NCI-H345 treated with DMSO at 0.1 percent for 48 hours (cell line): ENCODE data around the gene BORCS5.
"Not testable (repeated sequence)": the region's sequence is repeated elsewhere in the genome, so short reads cannot be mapped to it uniquely, and the experiment has no call there.

Source experiments
- DNase-seq: peaks from one replicate; lab custom pipeline; 2025; ENCODE audit not compliant: unreplicated experiment; lab: John Stamatoyannopoulos, UW

BORCS5 gene

GRCh38 chr12:12392413-12392812 lies 35.5 kb downstream of the BORCS5 start:
- DNase-seq, result no peak

DNA sequence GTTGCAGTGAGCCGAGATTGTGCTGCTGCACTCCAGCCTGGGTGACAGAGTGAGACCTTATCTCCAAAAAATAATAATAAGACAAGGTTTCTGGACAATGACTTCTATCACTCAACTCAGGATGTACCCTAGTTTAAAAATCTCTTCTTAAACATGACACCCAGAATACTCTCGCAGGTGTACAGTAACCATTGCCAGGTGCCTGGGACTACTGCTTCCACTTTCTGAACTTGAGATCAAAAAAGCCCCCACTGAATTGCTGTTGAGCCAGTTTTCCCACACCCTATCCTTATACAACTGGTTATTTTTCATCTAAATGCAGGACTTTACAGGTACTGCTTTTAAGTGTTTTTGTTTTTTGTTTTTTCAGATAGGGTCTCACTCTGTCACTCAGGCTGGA lies 36.3 kb downstream of the BORCS5 start:
- DNase-seq, result no peak

DNA sequence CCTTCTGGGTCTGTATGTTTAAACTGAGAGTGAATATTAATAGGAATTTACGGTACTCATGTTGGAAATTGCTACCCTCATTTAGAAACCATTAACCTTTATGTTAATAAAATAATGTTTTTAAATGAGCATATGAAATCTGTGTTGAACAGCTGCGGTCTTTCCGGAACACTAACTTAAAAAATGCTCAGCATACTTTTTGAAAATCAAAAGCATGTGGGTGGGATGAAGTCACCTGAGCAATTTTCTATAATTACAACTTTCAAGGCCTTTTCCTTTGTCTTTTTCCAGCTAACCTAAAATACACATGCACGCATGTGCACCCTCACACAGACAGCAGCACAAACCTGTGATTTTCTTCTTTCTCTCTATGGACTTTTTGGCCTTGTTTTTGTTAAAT lies 39.8 kb downstream of the BORCS5 start:
- no peak for DNase-seq

DNA sequence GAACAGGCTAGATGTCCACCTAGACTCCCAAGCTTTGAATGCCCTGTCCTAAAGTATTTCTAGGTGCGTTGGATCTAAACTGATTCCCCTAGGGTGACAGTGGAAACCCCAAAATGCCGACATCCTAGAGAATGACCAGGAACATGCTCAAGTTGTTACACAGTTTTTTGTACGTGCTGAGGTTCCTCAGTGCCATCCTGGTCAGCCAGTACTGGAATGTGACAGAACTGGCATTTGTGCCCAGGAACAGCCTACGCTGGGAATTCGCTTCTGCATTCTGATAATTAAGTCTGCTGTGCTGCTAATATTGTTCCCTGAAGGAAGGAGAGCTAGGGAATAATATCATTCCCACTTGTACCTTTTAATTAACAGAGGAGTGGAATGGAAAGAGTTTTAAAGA lies 40.3 kb downstream of the BORCS5 start:
- no peak for DNase-seq

- DNase-seq, result no peak
These were observed 41.4 kb downstream of the BORCS5 start for GRCh38 chr12:12398026-12398859.

- no peak for DNase-seq
These were observed 42.3 kb downstream of the BORCS5 start for GRCh38 chr12:12399161-12399560.

DNA sequence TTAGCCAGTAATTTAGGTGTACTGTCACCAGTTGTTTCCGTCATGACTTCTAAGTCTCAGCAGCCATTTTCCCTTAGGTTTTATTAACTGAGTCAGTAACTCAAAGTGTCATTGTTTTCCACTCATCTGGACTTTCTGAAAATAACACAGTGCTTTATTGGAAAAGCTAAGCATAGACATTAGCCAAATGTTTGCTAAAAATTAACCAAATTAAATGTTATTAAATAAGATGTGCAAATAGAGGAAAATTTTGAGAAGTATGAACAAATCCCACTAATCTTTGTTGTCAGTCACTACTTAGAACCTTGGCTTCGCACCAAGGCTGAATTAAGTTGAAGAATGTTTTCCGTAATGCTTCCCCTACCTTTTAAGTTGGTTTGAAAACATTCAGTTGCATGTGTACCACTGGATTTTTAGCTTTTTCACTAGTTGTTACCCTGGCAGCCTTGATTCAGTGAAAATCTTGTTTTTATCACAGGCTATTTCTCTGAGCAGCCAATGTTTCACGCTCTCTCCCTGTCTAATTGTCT lies 43.0 kb downstream of the BORCS5 start:
- no peak for DNase-seq

DNA sequence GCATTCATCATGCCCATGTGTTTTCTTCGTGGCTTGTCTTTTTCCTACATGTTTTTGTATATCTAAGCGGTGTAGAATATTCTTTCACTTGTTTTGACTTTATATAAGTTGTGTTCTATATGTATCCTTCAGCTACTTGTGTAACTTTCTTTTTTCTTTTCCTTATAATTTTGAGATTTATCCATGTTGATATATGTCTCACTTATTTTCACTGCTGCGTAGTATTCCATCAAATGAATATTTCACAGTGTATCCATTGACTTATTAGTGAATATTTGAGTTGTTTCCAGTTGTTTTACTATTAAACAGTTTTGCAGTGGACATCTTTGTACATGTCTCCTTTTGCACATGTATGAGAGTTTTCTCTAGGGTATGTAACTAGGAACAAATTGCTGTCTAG lies 43.9 kb downstream of the BORCS5 start:
- no peak for DNase-seq

DNA sequence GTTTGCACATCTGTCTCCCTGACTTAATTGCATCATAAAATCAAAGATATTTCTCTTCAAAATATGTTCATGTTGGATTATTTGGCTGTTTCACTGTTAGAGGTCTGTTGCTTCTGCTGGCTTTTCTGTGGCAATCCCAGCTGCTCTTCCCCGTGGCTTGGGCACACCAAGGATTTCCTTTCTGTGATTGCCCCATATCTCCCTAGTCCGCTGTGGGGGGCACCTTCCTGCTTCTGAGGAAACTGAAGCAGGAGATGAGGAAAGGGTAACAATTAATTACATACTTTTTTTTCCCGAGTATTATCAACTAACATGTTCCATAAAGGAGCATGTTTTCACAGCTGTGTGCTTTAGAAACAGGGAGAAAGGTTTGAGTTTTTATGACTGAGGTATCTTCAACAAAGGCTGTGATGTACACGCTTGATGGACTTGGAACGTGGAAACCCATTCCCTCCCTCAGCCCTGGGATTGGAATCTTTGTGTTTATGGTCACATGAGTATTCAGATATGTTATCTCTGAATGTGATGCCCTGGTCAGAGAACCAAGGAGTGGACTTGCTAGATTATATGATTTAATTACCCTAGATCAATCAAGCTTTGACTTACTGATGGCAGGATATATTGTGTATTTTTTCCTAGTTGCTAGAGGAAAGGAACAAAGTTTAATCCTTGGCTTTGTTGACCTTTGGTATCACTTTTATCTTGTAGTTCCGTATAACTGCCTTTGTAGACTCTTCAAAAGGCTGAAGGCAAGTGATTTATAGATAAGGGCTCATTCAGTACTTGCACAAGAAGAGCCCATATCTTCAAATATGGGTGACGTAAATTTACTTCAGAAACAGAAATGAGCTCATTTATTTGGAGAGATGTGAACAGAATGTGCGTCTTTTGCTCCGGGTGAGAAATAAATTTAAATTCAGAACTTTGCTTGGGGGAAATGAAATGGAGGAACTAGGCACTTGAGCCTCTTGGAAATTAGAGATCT lies 46.7 kb downstream of the BORCS5 start:
- DNase-seq, result no peak

- DNase-seq, result no peak
These were observed 47.4 kb downstream of the BORCS5 start for GRCh38 chr12:12404297-12404696.

GRCh38 chr12:12405882-12406281 lies 49.0 kb downstream of the BORCS5 start:
- no peak for DNase-seq

- DNase-seq, result no peak
These were observed 49.9 kb downstream of the BORCS5 start for GRCh38 chr12:12406762-12407161.

- no peak for DNase-seq
These were observed 51.4 kb downstream of the BORCS5 start for GRCh38 chr12:12408265-12408690.

GRCh38 chr12:12409337-12409736 lies 52.5 kb downstream of the BORCS5 start:
- DNase-seq, result not testable (repeated sequence)

GRCh38 chr12:12415886-12416285 lies 59.0 kb downstream of the BORCS5 start:
- no peak for DNase-seq

GRCh38 chr12:12419165-12419564 lies 62.3 kb downstream of the BORCS5 start:
- not testable (repeated sequence) for DNase-seq

GRCh38 chr12:12423367-12423766 lies 66.5 kb downstream of the BORCS5 start:
- DNase-seq, result no peak

GRCh38 chr12:12425001-12425400 lies 68.1 kb downstream of the BORCS5 start:
- no peak for DNase-seq

GRCh38 chr12:12425616-12426015 lies 68.7 kb downstream of the BORCS5 start:
- no peak for DNase-seq

DNA sequence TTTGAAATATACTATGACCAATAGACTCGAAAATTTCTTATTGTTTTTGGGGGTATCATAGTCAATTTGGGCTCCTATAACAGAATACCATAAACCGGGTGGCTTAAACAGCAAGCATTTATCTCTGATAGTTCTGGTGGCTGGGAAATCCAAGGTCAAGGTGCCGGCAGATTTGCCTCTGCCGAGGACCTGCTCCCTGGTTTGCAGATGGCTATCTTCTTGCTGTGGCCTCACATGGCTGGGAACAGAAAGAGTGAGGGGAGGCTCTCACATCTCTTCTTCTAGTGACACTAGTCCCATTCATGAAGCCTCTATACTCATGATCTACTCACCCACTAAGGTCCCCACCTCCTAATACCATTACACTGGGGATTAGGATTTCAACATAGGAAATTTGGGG lies 70.7 kb downstream of the BORCS5 start:
- DNase-seq, result no peak

GRCh38 chr12:12428047-12428446 lies 71.2 kb downstream of the BORCS5 start:
- DNase-seq, result no peak
